WERI-Rb-1 (cell line): ENCODE results near the gene SPP2.

Source experiments
- DNase-seq: peaks from one replicate; pipeline ENCODE4 v3.0.0-alpha.2; 2020
- H3K27ac ChIP-seq: fragments of 250-450 bp; sonication (Bioruptor Pico); 2 replicates; pipeline ENCODE4 v1.5.1; 2020; ENCODE audit warnings: mild to moderate bottlenecking, moderate library complexity
- H3K27me3 ChIP-seq: fragments of 250-450 bp; sonication (Bioruptor Pico); 2 replicates; pipeline ENCODE4 v1.5.1; 2021; ENCODE audit warnings: mild to moderate bottlenecking, low read depth, moderate library complexity; ENCODE audit not compliant: insufficient read depth, severe bottlenecking
- H3K36me3 ChIP-seq: fragments of 250-450 bp; sonication (Bioruptor Pico); 2 replicates; pipeline ENCODE4 v1.5.1; 2020; ENCODE audit warnings: mild to moderate bottlenecking, moderate library complexity
- H3K4me3 ChIP-seq: 2 replicates; pipeline ENCODE4 v1.5.1; 2011; ENCODE audit warnings: low read depth, mild to moderate bottlenecking, control low read depth, low read length
- H3K9me3 ChIP-seq: fragments of 250-450 bp; sonication (Bioruptor Pico); 2 replicates; pipeline ENCODE4 v1.5.1; 2021; ENCODE audit warnings: mild to moderate bottlenecking, moderate library complexity; ENCODE audit not compliant: severe bottlenecking
- TF ChIP-seq, protein P1 (sequence below): IDR thresholded peaks from 2 replicates; pipeline ENCODE4 v1.5.1; 2011; ENCODE audit warnings: low read depth, mild to moderate bottlenecking, control low read depth, inconsistent platforms, low read length

Gene SPP2

DNA sequence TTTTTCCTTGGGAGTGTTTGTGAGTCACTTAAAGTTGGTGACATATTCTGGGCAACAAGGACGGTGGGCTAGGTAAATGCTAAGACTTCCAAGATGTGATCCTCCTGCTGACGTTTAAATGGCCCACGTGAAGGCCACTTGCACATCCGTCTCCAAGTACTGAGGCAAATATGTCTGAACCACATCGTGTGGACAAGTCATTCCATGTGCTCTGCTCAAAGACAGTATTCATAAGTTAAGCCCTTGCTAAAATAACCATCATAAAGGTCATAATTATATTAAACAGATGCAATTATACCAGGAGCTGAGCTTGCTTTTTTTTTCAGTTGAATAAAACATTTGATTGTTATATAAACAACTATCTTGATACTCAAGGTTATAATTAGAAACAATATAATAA is 44.8 kb downstream of the SPP2 start:
- no peak overlapping the region for H3K4me3 ChIP-seq
- TF ChIP-seq, protein P1, sequence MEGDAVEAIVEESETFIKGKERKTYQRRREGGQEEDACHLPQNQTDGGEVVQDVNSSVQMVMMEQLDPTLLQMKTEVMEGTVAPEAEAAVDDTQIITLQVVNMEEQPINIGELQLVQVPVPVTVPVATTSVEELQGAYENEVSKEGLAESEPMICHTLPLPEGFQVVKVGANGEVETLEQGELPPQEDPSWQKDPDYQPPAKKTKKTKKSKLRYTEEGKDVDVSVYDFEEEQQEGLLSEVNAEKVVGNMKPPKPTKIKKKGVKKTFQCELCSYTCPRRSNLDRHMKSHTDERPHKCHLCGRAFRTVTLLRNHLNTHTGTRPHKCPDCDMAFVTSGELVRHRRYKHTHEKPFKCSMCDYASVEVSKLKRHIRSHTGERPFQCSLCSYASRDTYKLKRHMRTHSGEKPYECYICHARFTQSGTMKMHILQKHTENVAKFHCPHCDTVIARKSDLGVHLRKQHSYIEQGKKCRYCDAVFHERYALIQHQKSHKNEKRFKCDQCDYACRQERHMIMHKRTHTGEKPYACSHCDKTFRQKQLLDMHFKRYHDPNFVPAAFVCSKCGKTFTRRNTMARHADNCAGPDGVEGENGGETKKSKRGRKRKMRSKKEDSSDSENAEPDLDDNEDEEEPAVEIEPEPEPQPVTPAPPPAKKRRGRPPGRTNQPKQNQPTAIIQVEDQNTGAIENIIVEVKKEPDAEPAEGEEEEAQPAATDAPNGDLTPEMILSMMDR: no peak
- H3K27ac ChIP-seq: no peak overlapping the region
- DNase-seq: no peak
- H3K36me3 ChIP-seq: no peaks in the 10 kb centered on the region
- no peaks in the 10 kb centered on the region for H3K27me3 ChIP-seq
- H3K9me3 ChIP-seq: no peaks in the 10 kb centered on the region

DNA sequence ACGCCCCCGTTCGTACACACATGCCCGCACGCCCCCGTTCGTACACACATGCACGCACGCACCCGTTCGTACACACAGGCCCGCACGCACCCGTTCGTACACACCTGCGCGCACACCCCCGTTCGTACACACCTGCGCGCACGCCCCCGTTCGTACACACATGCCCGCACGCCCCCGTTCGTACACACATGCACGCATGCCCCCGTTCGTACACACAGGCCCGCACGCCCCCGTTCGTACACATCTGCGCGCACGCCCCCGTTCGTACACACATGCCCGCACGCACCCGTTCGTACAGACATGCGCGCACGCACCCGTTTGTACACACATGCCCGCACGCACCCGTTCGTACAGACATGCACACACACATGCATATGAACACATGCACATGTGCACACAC is 45.7 kb downstream of the SPP2 start:
- no peaks in the 10 kb centered on the region for H3K36me3 ChIP-seq
- H3K9me3 ChIP-seq: no peaks in the 10 kb centered on the region
- no peak for DNase-seq
- no peaks in the 10 kb centered on the region for H3K27me3 ChIP-seq
- no peak overlapping the region for H3K4me3 ChIP-seq
- no peak overlapping the region for H3K27ac ChIP-seq
- TF ChIP-seq, protein P1: no peak

DNA sequence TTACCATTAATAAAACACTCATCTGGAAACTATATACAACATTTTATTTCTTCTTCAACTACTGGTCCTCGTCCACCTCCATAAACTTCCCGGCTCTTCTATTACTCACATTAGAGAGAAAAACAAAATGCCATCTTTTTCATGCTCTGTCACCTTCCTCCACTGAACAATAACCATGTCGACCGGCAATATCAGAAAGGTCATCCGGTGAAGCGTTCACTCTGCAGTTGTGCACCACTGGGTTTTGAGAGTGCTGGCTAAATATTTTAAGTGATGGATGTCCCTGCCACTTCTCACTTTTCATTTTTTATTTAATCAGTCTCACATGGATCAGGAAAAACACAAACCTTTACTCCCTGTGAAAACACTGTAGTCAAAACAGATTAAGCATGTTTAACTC is 48.2 kb downstream of the SPP2 start:
- H3K36me3 ChIP-seq: no peaks in the 10 kb centered on the region
- TF ChIP-seq, protein P1: no peak
- H3K27me3 ChIP-seq: no peaks in the 10 kb centered on the region
- no peak overlapping the region for H3K27ac ChIP-seq
- no peak for DNase-seq
- no peaks in the 10 kb centered on the region for H3K9me3 ChIP-seq
- no peak overlapping the region for H3K4me3 ChIP-seq

DNA sequence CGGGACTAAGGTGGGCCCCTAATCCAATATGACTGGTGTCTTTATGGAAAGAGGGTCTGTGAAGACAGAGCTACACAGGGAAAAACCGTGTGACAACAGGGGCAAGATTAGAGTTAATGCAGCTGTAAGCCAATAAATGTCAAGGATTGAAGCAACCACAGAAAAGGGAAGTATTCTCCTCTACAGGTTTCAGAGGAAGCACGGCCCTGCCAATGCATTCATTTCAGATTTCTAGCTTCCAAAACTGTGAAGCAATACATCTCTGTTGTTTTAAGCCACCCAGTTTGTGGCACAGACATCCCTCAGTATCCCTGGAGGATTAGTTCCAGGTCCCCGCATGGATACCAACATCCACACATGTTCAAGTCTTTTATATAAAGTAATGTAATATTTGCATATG is 48.8 kb downstream of the SPP2 start:
- H3K27ac ChIP-seq: no peak overlapping the region
- TF ChIP-seq, protein P1: no peak
- no peak for DNase-seq
- no peaks in the 10 kb centered on the region for H3K9me3 ChIP-seq
- no peaks in the 10 kb centered on the region for H3K27me3 ChIP-seq
- H3K4me3 ChIP-seq: no peak overlapping the region
- H3K36me3 ChIP-seq: no peaks in the 10 kb centered on the region

DNA sequence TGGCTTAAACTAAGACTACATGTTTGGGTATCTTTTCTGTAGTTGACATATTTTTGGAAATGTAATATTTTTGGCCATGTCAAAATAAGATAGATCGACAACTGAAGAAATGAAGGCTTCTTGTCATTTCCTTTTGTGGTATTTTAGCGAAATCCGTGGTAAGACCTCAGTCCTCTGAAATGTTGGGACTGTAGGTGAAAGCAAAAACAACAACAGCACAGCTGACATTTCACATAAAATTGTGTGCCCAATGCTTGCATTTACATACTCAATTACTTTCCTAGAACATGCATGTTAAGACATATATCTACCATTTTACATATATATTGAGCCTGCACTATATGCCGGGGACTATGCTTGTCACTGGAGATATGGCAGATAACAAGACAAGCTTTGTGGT is 50.2 kb downstream of the SPP2 start:
- H3K4me3 ChIP-seq: no peak overlapping the region

DNA sequence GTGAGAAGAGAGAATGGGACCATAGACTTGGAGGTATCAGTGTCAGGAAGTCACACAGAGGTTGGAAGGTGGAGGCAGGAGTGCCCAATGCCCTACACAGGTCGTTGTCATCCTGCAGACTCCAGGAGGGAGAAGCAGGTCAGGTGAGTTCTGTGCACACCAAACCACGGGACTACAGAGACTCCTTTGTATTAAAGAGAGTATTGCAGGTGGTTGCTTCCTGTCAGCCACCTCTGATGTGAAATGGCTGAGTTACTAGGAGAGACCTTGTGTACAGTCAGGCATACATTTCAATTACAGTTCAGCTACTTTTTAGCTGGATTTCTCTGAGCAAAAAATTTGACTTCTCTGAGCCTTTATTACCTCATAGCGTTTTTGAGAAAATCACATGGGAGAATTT is 51.6 kb downstream of the SPP2 start:
- H3K4me3 ChIP-seq: no peak overlapping the region
- no peaks in the 10 kb centered on the region for H3K27me3 ChIP-seq
- DNase-seq: no peak
- H3K9me3 ChIP-seq: no peaks in the 10 kb centered on the region
- H3K27ac ChIP-seq: no peak overlapping the region
- TF ChIP-seq, protein P1: no peak
- no peaks in the 10 kb centered on the region for H3K36me3 ChIP-seq

More for the DNA sequence above, 50.2 kb downstream of the SPP2 start:
- TF ChIP-seq, protein P1: no peak
- Histone ChIP-seq H3K9me3 (no peaks in the 10 kb centered on the region), H3K27me3 (no peaks in the 10 kb centered on the region), H3K36me3 (no peaks in the 10 kb centered on the region), H3K27ac (no peak overlapping the region)
- no peak for DNase-seq
